H1 (cell line): Measurements from ENCODE around the gene RAD51C. TPM values are rescaled to one million over a fixed set of nuclear protein-coding genes. Genes with fewer than 3 reads are reported as not detected.

Source experiments
- CTCF ChIA-PET: fragments of 300-600 bp; sonication (Branson Sonifier 250); formaldehyde crosslinking; loops from one replicate; lab custom pipeline; 2021; ENCODE audit not compliant: partially characterized antibody; lab: Charles Lee
- POLR2A ChIA-PET: fragments of 300-600 bp; sonication (Branson Sonifier 250); formaldehyde crosslinking; loops from one replicate; lab custom pipeline; 2021; ENCODE audit warnings: inconsistent platforms; ENCODE audit not compliant: partially characterized antibody; lab: Charles Lee
- DNase-seq, 2 experiments: peaks; one replicate each; pipeline versions ENCODE4 v3.0.0 to v3.0.0-alpha.2; 2010 to 2022; ENCODE audit warnings: low spot score in 2 of 2, low read depth in 1 of 2, mixed read lengths in 1 of 2
- FAIRE-seq: peaks from 2 replicates; lab custom pipeline; 2011; peaks lifted over from hg19 to GRCh38; lab: Jason Lieb, UNC
- H2AFZ ChIP-seq: 2 replicates; pipeline ENCODE4 v1.8.1; 2012; ENCODE audit warnings: low read length, inconsistent platforms
- H2AK5ac ChIP-seq: 2 replicates; pipeline ENCODE4 v1.6.1; 2013; ENCODE audit warnings: low read depth, low read length
- H2BK120ac ChIP-seq: replicated peaks from 2 replicates; pipeline ENCODE3; 2013; ENCODE audit warnings: low read depth, low read length, inconsistent platforms
- H2BK12ac ChIP-seq: 2 replicates; pipeline ENCODE4 v1.6.1; 2013; ENCODE audit warnings: low read depth, low read length
- H2BK15ac ChIP-seq: 2 replicates; pipeline ENCODE4 v1.6.1; 2013; ENCODE audit warnings: low read length
- H2BK20ac ChIP-seq: 2 replicates; pipeline ENCODE4 v1.6.1; 2013; ENCODE audit warnings: low read length
- H2BK5ac ChIP-seq: 2 replicates; pipeline ENCODE4 v1.6.1; 2013; ENCODE audit warnings: low read depth, low read length
- H3K14ac ChIP-seq: 2 replicates; pipeline ENCODE4 v1.6.1; 2013; ENCODE audit warnings: inconsistent platforms; ENCODE audit not compliant: insufficient read length
- H3K18ac ChIP-seq: 2 replicates; pipeline ENCODE4 v1.6.1; 2013; ENCODE audit warnings: low read length; ENCODE audit errors: extremely low read depth
- H3K23ac ChIP-seq: 2 replicates; pipeline ENCODE4 v1.6.1; 2013; ENCODE audit warnings: inconsistent platforms; ENCODE audit not compliant: insufficient read length
- H3K23me2 ChIP-seq: 2 replicates; pipeline ENCODE4 v1.6.1; 2013; ENCODE audit warnings: low read depth, low read length
- H3K27ac ChIP-seq: 2 replicates; pipeline ENCODE4 v1.6.1; 2011; ENCODE audit warnings: low read depth, low read length, inconsistent platforms
- H3K27me3 ChIP-seq, 4 experiments: replicated peaks in 1 of 4; 1 replicate in 1 of 4; 2 replicates in 3 of 4; pipeline versions ENCODE4 v1.6.1 to v1.8.1; 2011 to 2013; ENCODE audit warnings: low read length in 3 of 4, mild to moderate bottlenecking in 3 of 4, inconsistent platforms in 2 of 4, mixed read lengths in 2 of 4, moderate library complexity in 1 of 4; ENCODE audit not compliant: control insufficient read depth in 3 of 4, insufficient read depth in 3 of 4; ENCODE audit errors: extremely low read depth in 1 of 4
- H3K36me3 ChIP-seq, 4 experiments: 2 replicates each; pipeline versions ENCODE4 v1.6.1 to v1.8.1; 2011 to 2013; ENCODE audit warnings: mild to moderate bottlenecking in 4 of 4, low read length in 3 of 4, moderate library complexity in 2 of 4, control low read depth in 1 of 4, inconsistent platforms in 1 of 4; ENCODE audit not compliant: insufficient read depth in 4 of 4, control insufficient read depth in 2 of 4
- H3K4ac ChIP-seq: replicated peaks from 2 replicates; pipeline ENCODE3; 2013; ENCODE audit warnings: low read length, low read depth, mixed read lengths, inconsistent platforms; ENCODE audit not compliant: insufficient read length
- H3K4me1 ChIP-seq, 4 experiments: replicated peaks in 1 of 4; 1 replicate in 1 of 4; 2 replicates in 3 of 4; pipeline versions ENCODE4 v1.6.1 to v1.8.1; 2011 to 2013; ENCODE audit warnings: low read length in 3 of 4, inconsistent platforms in 2 of 4, mixed read lengths in 1 of 4; ENCODE audit not compliant: insufficient read depth in 4 of 4, control insufficient read depth in 3 of 4
- H3K4me2 ChIP-seq, 2 experiments: 2 replicates each; pipeline versions ENCODE4 v1.6.1 to v1.8.1; 2011 to 2013; ENCODE audit warnings: low read depth in 2 of 2, low read length in 2 of 2, control low read depth in 1 of 2, inconsistent platforms in 1 of 2, mild to moderate bottlenecking in 1 of 2; ENCODE audit not compliant: insufficient read depth in 1 of 2
- H3K4me3 ChIP-seq, 4 experiments: fragments of 200-600, 300-600 bp in 1 of 4; sonication (generic), shearing (Covaris generic), sonication (Bioruptor Twin) in 1 of 4; 2 replicates each; pipeline versions ENCODE4 v1.5.1 to v1.8.1; 2011 to 2016; ENCODE audit warnings: low read length in 4 of 4, low read depth in 3 of 4, control low read depth in 2 of 4, inconsistent platforms in 2 of 4, mild to moderate bottlenecking in 2 of 4, mixed read lengths in 1 of 4, moderate library complexity in 1 of 4; ENCODE audit not compliant: insufficient read depth in 2 of 4; ENCODE audit errors: extremely low read depth in 1 of 4
- H3K56ac ChIP-seq: replicated peaks from 2 replicates; pipeline ENCODE3; 2013; ENCODE audit warnings: low read depth, mild to moderate bottlenecking, mixed read lengths, low read length, inconsistent platforms; ENCODE audit not compliant: insufficient read length
- H3K79me1 ChIP-seq: 2 replicates; pipeline ENCODE4 v1.6.1; 2013; ENCODE audit warnings: low read depth, low read length, control low read depth
- H3K79me2 ChIP-seq, 2 experiments: 2 replicates each; pipeline versions ENCODE4 v1.6.1 to v1.8.1; 2012 to 2013; ENCODE audit warnings: low read length in 2 of 2, mild to moderate bottlenecking in 2 of 2, inconsistent platforms in 1 of 2; ENCODE audit not compliant: insufficient read depth in 2 of 2, control insufficient read depth in 1 of 2
- H3K9ac ChIP-seq, 4 experiments: replicated peaks in 1 of 4; 1 replicate in 1 of 4; 2 replicates in 3 of 4; pipeline versions ENCODE4 v1.6.1 to v1.8.1; 2011 to 2013; ENCODE audit warnings: low read depth in 3 of 4, low read length in 3 of 4, control low read depth in 2 of 4, mild to moderate bottlenecking in 2 of 4, moderate library complexity in 2 of 4, inconsistent platforms in 1 of 4; ENCODE audit errors: extremely low read depth in 1 of 4
- H3K9me3 ChIP-seq, 2 experiments: 2 replicates each; pipeline versions ENCODE4 v1.6.1 to v1.8.1; 2012 to 2013; ENCODE audit warnings: mild to moderate bottlenecking in 2 of 2, moderate library complexity in 2 of 2, control low read depth in 1 of 2, inconsistent platforms in 1 of 2, low read depth in 1 of 2, low read length in 1 of 2, mixed read lengths in 1 of 2; ENCODE audit not compliant: insufficient read depth in 2 of 2
- H4K20me1 ChIP-seq, 2 experiments: replicated peaks in 1 of 2; 2 replicates each; pipeline versions ENCODE3 to v1.8.1; 2011 to 2013; ENCODE audit warnings: inconsistent platforms in 2 of 2, low read length in 2 of 2, mild to moderate bottlenecking in 1 of 2; ENCODE audit not compliant: insufficient read depth in 2 of 2, control insufficient read depth in 1 of 2
- H4K5ac ChIP-seq: 2 replicates; pipeline ENCODE4 v1.6.1; 2013; ENCODE audit warnings: low read length, low read depth, mixed read lengths, inconsistent platforms; ENCODE audit not compliant: insufficient read length
- H4K8ac ChIP-seq: 2 replicates; pipeline ENCODE4 v1.8.0; 2013; ENCODE audit warnings: mild to moderate bottlenecking, moderate library complexity, low read length, inconsistent platforms; ENCODE audit not compliant: insufficient read depth; ENCODE audit errors: extremely low read depth
- H4K91ac ChIP-seq: replicated peaks from 2 replicates; pipeline ENCODE3; 2013; ENCODE audit warnings: low read length, mixed read lengths, inconsistent platforms; ENCODE audit not compliant: insufficient read length
- CHD1 ChIP-seq: IDR thresholded peaks from 2 replicates; pipeline ENCODE4 v1.6.1; 2012; ENCODE audit warnings: low read depth, low read length, improper control_type of control experiment
- CHD2 ChIP-seq: IDR thresholded peaks from 2 replicates; pipeline ENCODE4 v1.6.1; 2012; ENCODE audit warnings: low read length, improper control_type of control experiment
- KDM4A ChIP-seq: IDR thresholded peaks from one replicate; pipeline ENCODE4 v1.7.1; 2012; ENCODE audit warnings: low read depth, mild to moderate bottlenecking, moderate library complexity, low read length, inconsistent platforms; ENCODE audit not compliant: severe bottlenecking
- TCF12 ChIP-seq: IDR thresholded peaks from 2 replicates; pipeline ENCODE4 v1.6.1; 2011; ENCODE audit warnings: low read depth, mild to moderate bottlenecking, low read length
- ZNF274 ChIP-seq: IDR thresholded peaks from 2 replicates; pipeline ENCODE4 v1.7.0; 2012; ENCODE audit warnings: low read length, borderline replicate concordance; ENCODE audit errors: extremely low read depth
- WGBS, 2 experiments: shearing (Covaris generic) in 1 of 2; methylation state at CpG; one replicate each; pipeline versions ENCODE4 v1.1.6 to v1.1.7; 2013 to 2015; ENCODE audit warnings: low lambda C conversion rate in 2 of 2, mixed read lengths in 2 of 2, inconsistent platforms in 1 of 2, low coverage in 1 of 2, missing lambda C conversion rate in 1 of 2; ENCODE audit not compliant: insufficient replicate concordance in 2 of 2, insufficient coverage in 1 of 2, insufficient read length in 1 of 2; ENCODE audit errors: extremely low coverage in 1 of 2, missing lambda C conversion rate in 1 of 2; 5-methylcytosine and 5-hydroxymethylcytosine counted together
- polyA plus RNA-seq, 7 experiments: library from polyadenylated mRNA; depleted of rRNA in 3 of 7; stranded (reverse) in 5 of 7; unstranded in 2 of 7; fragments of >200 nt in 5 of 7; fragments of 200-250 nt in 2 of 7; gene quantifications; 1 replicate in 5 of 7; 2 replicates in 1 of 7; 4 replicates in 1 of 7; pipeline versions ENCODE4 v1.2.1 to v1.2.3, GENCODE V29; 2011 to 2013; ENCODE audit warnings: missing spikeins in 2 of 7, mixed read lengths in 2 of 7
- total RNA-seq: library from RNA; stranded (reverse); fragmentation: NEBNext Ultra II Directional; extraction: Animal tissue kit (Norgen Biotek cat#: 25700); gene quantifications from 2 replicates; pipeline ENCODE4 v1.2.1, GENCODE V29; 2021

RAD51C gene
- total and polyA plus RNA-seq, 2 of the 8 experiments (the other 6 are each of a cell fraction or from before 2014, with no cell fraction given), result 10.4 to 21.7 TPM

- Histone ChIP-seq H3K56ac (no peak overlapping the region), H2AK5ac (no peak overlapping the region), H3K79me2 (no peaks in the 10 kb centered on the region), H3K23me2 (no peaks in the 10 kb centered on the region), H3K4me3 (no peak overlapping the region), H2BK12ac (no peak overlapping the region), H3K27me3 (no peaks in the 10 kb centered on the region), H3K27ac (no peak overlapping the region), H4K91ac (no peak overlapping the region), H2BK5ac (no peak overlapping the region), H3K18ac (no peak overlapping the region), H4K5ac (no peak overlapping the region), H2AFZ (no peak overlapping the region), H3K4me1 (no peaks in the 10 kb centered on the region), H3K36me3 (no peaks in the 10 kb centered on the region; a peak in 1 of 8 replicates), H3K4ac (no peak overlapping the region), H3K4me2 (no peak overlapping the region), H4K20me1 (peaks cover 0 to 3% of the 10 kb centered on the region in 2 experiments), H3K23ac (no peak overlapping the region), H3K9me3 (no peaks in the 10 kb centered on the region), H2BK20ac (no peak overlapping the region), H4K8ac (no peak overlapping the region), H3K9ac (no peak overlapping the region), H2BK120ac (no peak overlapping the region), H2BK15ac (no peak overlapping the region), H3K14ac (no peak overlapping the region), H3K79me1 (no peaks in the 10 kb centered on the region)
- 94% methylated on average over 4 of the region's 4 CpGs; no CpG with 5 or more reads in 1 of the 2 experiments for WGBS, 2 experiments
- POLR2A ChIA-PET, result interaction anchor here (0.7 to 1.5 kb wide), 2 partner anchors 71 to 355 kb away, joined by 3 to 4 read pairs; no protein-coding TSS in a partner anchor
- CTCF ChIA-PET, result interaction anchor here (0.6 to 1.9 kb wide), 4 partner anchors 8 to 277 kb away, joined by 3 to 7 read pairs (median 4); no protein-coding TSS in a partner anchor
- FAIRE-seq (no peak), DNase-seq (no peak)
- no peak for TF ChIP-seq KDM4A
- no peak for TF ChIP-seq CHD2
- no peak for TF ChIP-seq TCF12
- no peak for TF ChIP-seq ZNF274
- no peak for TF ChIP-seq CHD1
These were observed 10.9 kb downstream of the RAD51C start for GRCh38 chr17:58703137-58703915.
